HCT116 (cell line): ENCODE data around the gene SPTB. TPM values are rescaled to one million over a fixed set of nuclear protein-coding genes. Genes with fewer than 3 reads are reported as not detected.

ENCODE experiments used
- ATAC-seq: fragments of 200-7000 bp; cut with Tn5 transposase; 2 replicates; pipeline ENCODE4 v1.9.1; 2020; ENCODE audit warnings: mild to moderate bottlenecking, moderate library complexity
- BruUV-seq: library from RNA; stranded (reverse); fragments of 400-500 nt; replicated peaks from 2 replicates; lab custom pipeline; 2021; lab: Mats Ljungman, UMichigan
- CTCF ChIA-PET: fragments of 300-600 bp; sonication (Branson Sonifier 250); formaldehyde crosslinking; loops from one replicate; lab custom pipeline; 2021; ENCODE audit warnings: antibody characterized with exemption; lab: Charles Lee
- POLR2A ChIA-PET: fragments of 300-600, 350-600 bp; sonication (Branson Sonifier 250); formaldehyde crosslinking; loops from one replicate; lab custom pipeline; 2021; ENCODE audit warnings: antibody characterized with exemption; lab: Charles Lee
- RAD21 ChIA-PET, 2 experiments: fragments of 300-600 bp; sonication (Branson Sonifier 250); formaldehyde crosslinking; loops; one replicate each; lab custom pipeline; 2023; ENCODE audit warnings: low total read pairs in 2 of 2; ENCODE audit not compliant: uncharacterized antibody in 2 of 2, unreplicated experiment in 2 of 2, low non-redundant PET in 1 of 2; lab: Charles Lee
- DNase-seq: peaks from one replicate; pipeline ENCODE4 v3.0.0-alpha.2; 2010; ENCODE audit warnings: low read depth, low spot score
- H2AFZ ChIP-seq: fragments of 200-600 bp; shearing (Covaris generic), sonication (generic); 2 replicates; pipeline ENCODE4 v1.6.1; 2017; ENCODE audit warnings: low read depth, mixed run types, mixed read lengths, antibody characterized with exemption, low read length; ENCODE audit not compliant: poor library complexity, severe bottlenecking
- H3K27ac ChIP-seq: 2 replicates; pipeline ENCODE4 v1.5.1; 2012; ENCODE audit warnings: low read depth, low read length
- H3K27me3 ChIP-seq: fragments of 200-600 bp; sonication (generic); 2 replicates; pipeline ENCODE4 v1.6.1; 2016; ENCODE audit warnings: mixed run types, low read length, mixed read lengths; ENCODE audit not compliant: insufficient read depth
- H3K36me3 ChIP-seq, 2 experiments: fragments of 200-500 bp in 1 of 2; fragments of 200-600 bp in 1 of 2; sonication (Bioruptor generic) in 1 of 2; sonication (generic) in 1 of 2; 2 replicates each; pipeline versions ENCODE4 v1.5.1 to v1.6.1; 2014 to 2016; ENCODE audit warnings: low read length in 2 of 2, inconsistent platforms in 1 of 2, mixed read lengths in 1 of 2, mixed run types in 1 of 2; ENCODE audit not compliant: insufficient read depth in 2 of 2, control insufficient read depth in 1 of 2
- H3K4me1 ChIP-seq, 2 experiments: fragments of 200-600 bp in 1 of 2; sonication (generic) in 1 of 2; 2 replicates each; pipeline versions ENCODE4 v1.5.1 to v1.6.1; 2012 to 2017; ENCODE audit warnings: low read length in 2 of 2, inconsistent platforms in 1 of 2, mild to moderate bottlenecking in 1 of 2, mixed read lengths in 1 of 2, mixed run types in 1 of 2, moderate library complexity in 1 of 2; ENCODE audit not compliant: insufficient read depth in 2 of 2, control insufficient read depth in 1 of 2
- H3K4me2 ChIP-seq: fragments of 200-600 bp; sonication (generic); 2 replicates; pipeline ENCODE4 v1.6.1; 2017; ENCODE audit warnings: mixed run types, low read length, mixed read lengths
- H3K4me3 ChIP-seq, 2 experiments: fragments of 200-600 bp in 1 of 2; sonication (generic) in 1 of 2; replicated peaks in 1 of 2; 2 replicates each; pipeline ENCODE4 v1.5.1; 2011 to 2016; ENCODE audit warnings: low read length in 2 of 2, control low read depth in 1 of 2, low read depth in 1 of 2, mild to moderate bottlenecking in 1 of 2, mixed read lengths in 1 of 2, mixed run types in 1 of 2
- H3K79me2 ChIP-seq: fragments of 200-600 bp; sonication (generic); 2 replicates; pipeline ENCODE4 v1.6.1; 2017; ENCODE audit warnings: mild to moderate bottlenecking, mixed run types, low read length, moderate library complexity, mixed read lengths; ENCODE audit not compliant: insufficient read depth
- H3K9ac ChIP-seq: fragments of 200-600 bp; sonication (generic); 2 replicates; pipeline ENCODE4 v1.6.1; 2016; ENCODE audit warnings: low read length, mixed read lengths
- H3K9me2 ChIP-seq: fragments of 200-600 bp; sonication (generic), shearing (Covaris generic); 2 replicates; pipeline ENCODE4 v1.6.1; 2017; ENCODE audit warnings: mixed run types, mild to moderate bottlenecking, moderate library complexity; ENCODE audit not compliant: insufficient read depth
- H3K9me3 ChIP-seq, 2 experiments: fragments of 200-500 bp in 1 of 2; fragments of 200-600 bp in 1 of 2; sonication (Bioruptor generic) in 1 of 2; sonication (generic) in 1 of 2; 2 replicates each; pipeline ENCODE4 v1.6.1; 2014 to 2017; ENCODE audit warnings: low read length in 2 of 2, mixed read lengths in 2 of 2, inconsistent platforms in 1 of 2, low read depth in 1 of 2, mild to moderate bottlenecking in 1 of 2, mixed run types in 1 of 2, moderate library complexity in 1 of 2; ENCODE audit not compliant: control insufficient read depth in 1 of 2, insufficient read depth in 1 of 2
- H4K20me1 ChIP-seq: fragments of 200-600 bp; sonication (generic), shearing (Covaris generic); 2 replicates; pipeline ENCODE4 v1.6.1; 2017; ENCODE audit warnings: mixed run types, mild to moderate bottlenecking, moderate library complexity; ENCODE audit not compliant: insufficient read depth
- CBX3 ChIP-seq: IDR thresholded peaks from 2 replicates; pipeline ENCODE4 v1.6.1; 2012; ENCODE audit warnings: low read depth
- CEBPB ChIP-seq: IDR thresholded peaks from 2 replicates; pipeline ENCODE4 v1.6.1; 2012; ENCODE audit warnings: low read depth
- EZH2 ChIP-seq: fragments of 200-600 bp; sonication (generic); IDR thresholded peaks from 2 replicates; pipeline ENCODE4 v1.6.1; 2017; ENCODE audit warnings: antibody characterized with exemption, mixed run types
- FOSL1 ChIP-seq: IDR thresholded peaks from 2 replicates; pipeline ENCODE4 v1.6.1; 2012; ENCODE audit warnings: low read depth
- JUND ChIP-seq: IDR thresholded peaks from 2 replicates; pipeline ENCODE4 v1.6.1; 2012
- POLR2A ChIP-seq: IDR thresholded peaks from 2 replicates; pipeline ENCODE4 v1.7.0; 2011; ENCODE audit warnings: borderline replicate concordance; ENCODE audit not compliant: insufficient read depth, insufficient read length; ENCODE audit errors: extremely low read depth
- POLR2AphosphoS5 ChIP-seq: IDR thresholded peaks from 2 replicates; pipeline ENCODE4 v1.6.1; 2011; ENCODE audit warnings: mild to moderate bottlenecking, low read depth, low read length, moderate library complexity
- RAD21 ChIP-seq: IDR thresholded peaks from 2 replicates; pipeline ENCODE4 v1.6.1; 2012; ENCODE audit warnings: low read depth, mild to moderate bottlenecking
- REST ChIP-seq: IDR thresholded peaks from 2 replicates; pipeline ENCODE4 v1.6.1; 2012; ENCODE audit warnings: low read depth
- SIN3A ChIP-seq: IDR thresholded peaks from 2 replicates; pipeline ENCODE4 v1.6.1; 2012; ENCODE audit warnings: low read depth
- SP1 ChIP-seq: IDR thresholded peaks from 2 replicates; pipeline ENCODE4 v1.6.1; 2012; ENCODE audit warnings: low read depth
- SRF ChIP-seq: IDR thresholded peaks from 2 replicates; pipeline ENCODE4 v1.6.1; 2012; ENCODE audit warnings: low read depth
- TCF7L2 ChIP-seq: IDR thresholded peaks from 2 replicates; pipeline ENCODE4 v1.7.0; 2011; ENCODE audit warnings: borderline replicate concordance, inconsistent platforms; ENCODE audit not compliant: insufficient read depth, insufficient read length; ENCODE audit errors: extremely low read depth
- YY1 ChIP-seq: IDR thresholded peaks from 2 replicates; pipeline ENCODE4 v1.6.1; 2011; ENCODE audit warnings: low read length, low read depth, moderate library complexity, mild to moderate bottlenecking; ENCODE audit not compliant: insufficient replicate concordance; ENCODE audit errors: extremely low read depth
- ZFX ChIP-seq: fragments of 450-650 bp; IDR thresholded peaks from 2 replicates; pipeline ENCODE4 v1.6.1; 2017
- ZNF274 ChIP-seq: fragments of 200-500 bp; sonication (Bioruptor generic); IDR thresholded peaks from 2 replicates; pipeline ENCODE4 v1.6.1; 2014; ENCODE audit warnings: mild to moderate bottlenecking, low read depth, low read length, inconsistent platforms
- intact Hi-C: fragments of 100-400 bp; cut with micrococcal nuclease; formaldehyde crosslinking; loops from 2 replicates; pipeline ENCODE4 v1.10.0; 2022
- total RNA-seq: library from RNA; stranded (reverse); gene quantifications from one replicate; pipeline ENCODE4 v1.2.1, GENCODE V29; 2021; ENCODE audit not compliant: unreplicated experiment
- TF ChIP-seq, protein P1 (sequence below): IDR thresholded peaks from 2 replicates; pipeline ENCODE4 v1.6.1; 2012

Gene SPTB
- total RNA-seq, 1 experiment from 2014 or later = 4.2 TPM

DNA sequence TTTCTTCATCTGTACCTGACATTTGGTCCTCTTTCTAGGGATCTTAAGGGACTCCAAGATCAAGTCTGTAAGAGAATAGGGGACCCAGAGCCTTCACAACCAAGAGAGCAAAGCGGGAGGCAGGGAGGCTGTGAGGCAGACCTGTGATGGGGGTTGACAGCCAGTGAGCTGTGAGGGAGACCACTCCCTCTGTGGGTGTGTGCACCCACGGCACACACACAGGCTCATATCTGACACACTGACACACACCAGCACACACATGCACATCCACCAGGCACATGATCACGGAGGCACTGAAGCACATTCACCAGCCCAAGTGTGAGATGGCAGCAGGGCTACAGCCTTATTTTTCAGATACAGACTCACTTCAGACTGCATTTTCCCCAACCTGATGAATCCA is 55.2 kb downstream of the SPTB start:
- Histone ChIP-seq H3K4me3 (no peak overlapping the region), H3K9me3 (no peaks in the 10 kb centered on the region), H3K4me1 (peaks cover 0 to 15% of the 10 kb centered on the region in 2 experiments; a peak in 1 of 4 replicates), H3K9ac (no peak overlapping the region), H3K79me2 (no peaks in the 10 kb centered on the region), H2AFZ (no peak overlapping the region), H3K27ac (no peak overlapping the region), H3K9me2 (no peaks in the 10 kb centered on the region), H3K27me3 (peaks cover 1% of the 10 kb centered on the region; the same call in 1 of the 2 replicates), H3K36me3 (no peaks in the 10 kb centered on the region), H4K20me1 (no peaks in the 10 kb centered on the region), H3K4me2 (no peak overlapping the region)
- TF ChIP-seq TCF7L2 = no peak
- no peak for TF ChIP-seq CEBPB
- no peak for TF ChIP-seq POLR2A
- TF ChIP-seq CBX3 = no peak
- no peak for TF ChIP-seq SP1
- no peak for TF ChIP-seq SRF
- TF ChIP-seq, protein P1, sequence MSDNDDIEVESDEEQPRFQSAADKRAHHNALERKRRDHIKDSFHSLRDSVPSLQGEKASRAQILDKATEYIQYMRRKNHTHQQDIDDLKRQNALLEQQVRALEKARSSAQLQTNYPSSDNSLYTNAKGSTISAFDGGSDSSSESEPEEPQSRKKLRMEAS = no peak
- TF ChIP-seq ZFX = no peak
- no peak for TF ChIP-seq JUND
- no peak for TF ChIP-seq YY1
- TF ChIP-seq RAD21 = no peak
- no peak for ATAC-seq
- ChIA-PET POLR2A (no interaction called here), CTCF (interaction anchor here (1.7 to 2.7 kb wide), 4 partner anchors 11 to 395 kb away, joined by 3 to 98 read pairs (median 12); no protein-coding TSS in a partner anchor), RAD21 (no interaction called here)
- DNase-seq = no peak
- intact Hi-C loops = loop anchor here (5.0 kb wide), 1 partner anchor 68 kb away; no protein-coding TSS in a partner anchor
- no TSS peak for BruUV-seq

- peak; percentile 100 for ATAC-seq
- no peak overlapping the region for H3K27ac ChIP-seq
- no peaks in the 10 kb centered on the region for H3K9me3 ChIP-seq
- no peaks in the 10 kb centered on the region for H3K9me2 ChIP-seq
- H3K9ac ChIP-seq = no peak overlapping the region
- H3K79me2 ChIP-seq = no peaks in the 10 kb centered on the region
- peak overlapping the region; percentile 75 for H3K4me2 ChIP-seq
- intact Hi-C loops = loop anchor here (5.0 kb wide), 1 partner anchor 69 kb away; no protein-coding TSS in a partner anchor
- peaks cover 0 to 15% of the 10 kb centered on the region in 2 experiments; a peak in 1 of 4 replicates for H3K4me1 ChIP-seq
- POLR2A ChIA-PET = interaction anchor here (0.9 to 1.1 kb wide), 2 partner anchors 68 to 87 kb away, joined by 3 to 5 read pairs; no protein-coding TSS in a partner anchor
- no peaks in the 10 kb centered on the region for H4K20me1 ChIP-seq
- peak overlapping the region in 1 of 2 experiments; percentile 20; a peak in 1 of 4 replicates for H3K4me3 ChIP-seq
- CTCF ChIA-PET = interaction anchor here (0.7 to 2.7 kb wide), 18 partner anchors 10 to 480 kb away, joined by 3 to 98 read pairs (median 4); partner anchors contain the start of gene SPTB
- peaks cover 9% of the 10 kb centered on the region; the same call in 1 of the 2 replicates for H3K27me3 ChIP-seq
- RAD21 ChIA-PET = interaction anchor here (0.7 to 2.6 kb wide), 7 partner anchors 18 to 87 kb away, joined by 3 to 29 read pairs (median 3); no protein-coding TSS in a partner anchor
- H2AFZ ChIP-seq = no peak overlapping the region
- H3K36me3 ChIP-seq = no peaks in the 10 kb centered on the region
- peak; percentile 38 for DNase-seq
- BruUV-seq = no TSS peak
- TF ChIP-seq YY1 (no peak), SIN3A (no peak), ZNF274 (no peak), ZFX (no peak), CBX3 (no peak), JUND (no peak), POLR2AphosphoS5 (no peak), REST (no peak), TCF7L2 (no peak), EZH2 (no peak), SRF (no peak), FOSL1 (no peak)
Observed at GRCh38 chr14:64823305-64823861, 56.3 kb downstream of the SPTB start.
